ENCODE data around the gene PBX2.
A peak's percentile ranks its signal among the peaks of the same experiment; 100 is the strongest.
"Not testable (repeated sequence)": the region's sequence is repeated elsewhere in the genome, so short reads cannot be mapped to it uniquely, and the experiment has no call there.

PBX2 gene

DNA sequence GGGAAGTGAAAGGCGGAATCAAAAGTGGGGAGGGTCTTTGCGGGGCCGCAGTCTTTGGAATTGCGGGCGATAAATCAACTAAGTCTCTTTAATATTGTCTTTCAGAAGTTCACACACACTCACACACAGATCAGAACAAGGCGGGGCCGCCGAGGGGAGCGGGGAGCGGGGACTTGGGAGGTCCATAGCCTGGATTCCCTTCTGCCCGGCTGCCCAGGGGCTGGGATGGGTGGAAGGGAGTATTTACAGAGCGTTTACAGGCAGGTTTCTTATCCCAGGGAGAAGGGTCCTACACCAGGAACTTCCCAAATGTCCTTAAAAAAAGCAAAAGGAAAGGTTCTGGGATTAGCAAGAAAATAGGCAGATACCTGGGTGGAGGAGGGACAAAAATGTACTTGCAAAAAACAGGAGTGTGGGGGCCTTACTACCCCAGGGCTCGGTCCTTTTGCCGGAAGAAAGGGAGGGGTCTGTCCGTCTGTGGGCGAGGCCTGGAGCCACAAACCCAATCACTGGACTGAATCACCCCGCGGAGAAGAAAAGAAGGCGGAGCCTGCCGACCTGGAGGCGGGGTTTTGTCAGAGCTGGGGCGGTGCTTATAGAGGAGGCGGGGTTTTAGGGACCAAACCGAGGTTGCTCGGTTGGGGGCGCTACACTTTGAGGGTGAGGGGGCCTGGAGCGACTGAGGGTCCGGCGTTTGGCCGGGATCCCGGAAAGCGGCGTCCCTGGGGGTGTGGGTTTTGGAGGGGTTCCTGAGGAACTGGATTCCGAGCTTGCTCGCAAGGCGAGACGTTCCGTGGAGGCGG is 41.5 kb downstream of the PBX2 start:
- no peak for DNase-seq

GRCh38 chr6:32147401-32148132 is 42.4 kb downstream of the PBX2 start:
- DNase-seq = no peak

- no peak for DNase-seq
These were observed 43.3 kb downstream of the PBX2 start for GRCh38 chr6:32146687-32147086.

- DNase-seq = peak; percentile 29
These were observed 43.7 kb downstream of the PBX2 start for GRCh38 chr6:32146287-32146686.

DNA sequence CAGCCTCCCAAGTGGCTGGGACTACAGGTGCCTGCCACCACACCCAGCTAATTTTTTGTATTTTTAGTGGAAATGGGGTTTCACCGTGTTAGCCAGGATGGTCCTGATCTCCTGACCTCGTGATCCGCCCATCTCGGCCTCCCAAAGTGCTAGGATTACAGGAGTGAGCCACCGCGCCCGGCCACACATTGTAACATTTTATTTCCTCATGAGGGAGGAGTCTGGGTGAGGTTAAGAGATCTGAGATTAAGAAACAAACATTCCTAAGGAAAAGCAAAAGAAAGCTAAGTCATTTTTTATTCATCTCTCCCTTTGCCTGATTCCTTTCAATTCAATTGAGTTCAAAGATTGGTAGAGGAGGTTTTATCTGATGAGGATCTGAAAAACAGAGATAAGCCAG is 45.8 kb downstream of the PBX2 start:
- DNase-seq = not testable (repeated sequence)

GRCh38 chr6:32140420-32141046 is 49.5 kb downstream of the PBX2 start:
- no peak for DNase-seq

- DNase-seq = no peak
These were observed 50.4 kb downstream of the PBX2 start for GRCh38 chr6:32139590-32139989.

DNA sequence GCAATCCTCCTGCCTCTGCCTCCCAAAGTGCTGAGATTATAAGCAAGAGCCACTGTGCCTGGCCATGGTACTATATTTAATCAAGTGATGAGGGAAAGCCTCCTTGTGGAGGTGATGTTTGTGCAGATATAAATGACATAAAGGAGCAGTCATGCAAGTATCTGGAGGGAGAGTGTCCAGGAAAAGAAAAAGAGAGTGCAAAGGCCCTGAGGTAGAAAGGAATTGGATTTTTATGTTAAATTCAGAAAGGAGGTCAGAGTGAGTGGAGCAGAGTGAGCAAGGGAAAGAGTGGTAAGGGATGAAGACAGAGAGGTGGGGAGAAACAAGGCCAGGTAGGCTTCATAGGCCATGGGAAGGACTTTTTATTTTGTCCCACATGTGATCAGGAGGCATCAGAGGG is 52.5 kb downstream of the PBX2 start:
- DNase-seq = no peak
